ENCODE measurements around the gene FRAS1. TPM values are rescaled to one million over a fixed set of nuclear protein-coding genes. Genes with fewer than 3 reads are reported as not detected.

Gene FRAS1
- total RNA-seq, 1 donor from 2014 or later, result 20.2 TPM

DNA sequence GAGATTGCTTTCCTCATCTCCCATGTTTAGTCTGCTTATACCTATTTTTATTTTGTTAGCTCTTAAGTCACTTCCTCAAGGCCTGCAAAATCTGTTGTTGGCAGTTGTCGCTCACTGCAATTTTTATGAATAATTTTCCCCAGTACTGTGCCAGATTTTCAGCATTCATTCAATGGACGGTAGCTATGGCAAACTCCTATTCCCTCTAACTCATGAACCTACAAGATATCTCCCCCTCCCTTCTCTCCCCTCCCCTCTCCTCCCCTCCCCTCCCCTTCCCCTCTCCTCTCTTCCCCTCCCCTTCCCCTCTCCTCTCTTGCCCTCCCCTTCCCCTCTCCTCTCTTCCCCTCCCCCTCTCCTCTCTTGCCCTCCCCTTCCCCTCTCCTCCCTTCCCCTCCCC lies 160.4 kb downstream of the FRAS1 start:
- ATAC-seq, result no peak
- DNase-seq, result no peak
- no peaks in the 10 kb centered on the region for H3K27me3 ChIP-seq
- intact Hi-C loops (cut with DNase I), result no loop called here
- no peak overlapping the region for H3K4me3 ChIP-seq
- H3K9me3 ChIP-seq, result no peaks in the 10 kb centered on the region
- H3K4me1 ChIP-seq, result no peaks in the 10 kb centered on the region
- no peaks in the 10 kb centered on the region for H3K36me3 ChIP-seq
- TF ChIP-seq, protein P1, sequence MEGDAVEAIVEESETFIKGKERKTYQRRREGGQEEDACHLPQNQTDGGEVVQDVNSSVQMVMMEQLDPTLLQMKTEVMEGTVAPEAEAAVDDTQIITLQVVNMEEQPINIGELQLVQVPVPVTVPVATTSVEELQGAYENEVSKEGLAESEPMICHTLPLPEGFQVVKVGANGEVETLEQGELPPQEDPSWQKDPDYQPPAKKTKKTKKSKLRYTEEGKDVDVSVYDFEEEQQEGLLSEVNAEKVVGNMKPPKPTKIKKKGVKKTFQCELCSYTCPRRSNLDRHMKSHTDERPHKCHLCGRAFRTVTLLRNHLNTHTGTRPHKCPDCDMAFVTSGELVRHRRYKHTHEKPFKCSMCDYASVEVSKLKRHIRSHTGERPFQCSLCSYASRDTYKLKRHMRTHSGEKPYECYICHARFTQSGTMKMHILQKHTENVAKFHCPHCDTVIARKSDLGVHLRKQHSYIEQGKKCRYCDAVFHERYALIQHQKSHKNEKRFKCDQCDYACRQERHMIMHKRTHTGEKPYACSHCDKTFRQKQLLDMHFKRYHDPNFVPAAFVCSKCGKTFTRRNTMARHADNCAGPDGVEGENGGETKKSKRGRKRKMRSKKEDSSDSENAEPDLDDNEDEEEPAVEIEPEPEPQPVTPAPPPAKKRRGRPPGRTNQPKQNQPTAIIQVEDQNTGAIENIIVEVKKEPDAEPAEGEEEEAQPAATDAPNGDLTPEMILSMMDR (IDR thresholded peaks at IDR 0.05), result no peak
- H3K27ac ChIP-seq, result no peak overlapping the region

DNA sequence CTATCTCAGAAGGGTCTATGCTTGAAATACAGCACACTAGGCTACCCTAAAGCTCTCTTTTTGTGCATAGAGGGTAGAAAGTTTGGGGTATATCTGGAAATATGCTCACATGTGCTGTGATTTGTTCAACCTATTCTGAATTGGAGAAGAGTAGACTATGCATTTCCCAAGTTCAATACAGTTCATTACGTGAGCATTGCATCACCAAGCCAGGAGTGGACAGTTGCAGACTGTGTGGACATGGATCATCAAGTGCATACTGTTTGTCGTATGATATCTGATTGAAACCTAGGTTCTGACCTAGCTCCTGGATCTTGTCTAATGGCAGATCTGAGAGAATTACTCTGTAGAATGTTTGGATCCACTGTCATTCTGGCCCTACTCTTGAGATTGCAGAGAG lies 161.1 kb downstream of the FRAS1 start:
- TF ChIP-seq, protein P1 (IDR thresholded peaks at IDR 0.05), result no peak
- Histone ChIP-seq H3K9me3 (no peaks in the 10 kb centered on the region), H3K4me1 (no peaks in the 10 kb centered on the region), H3K27me3 (no peaks in the 10 kb centered on the region), H3K27ac (no peak overlapping the region), H3K4me3 (no peak overlapping the region), H3K36me3 (no peaks in the 10 kb centered on the region)
- intact Hi-C loops (cut with DNase I), result no loop called here
- ATAC-seq, result no peak
- no peak for DNase-seq

DNA sequence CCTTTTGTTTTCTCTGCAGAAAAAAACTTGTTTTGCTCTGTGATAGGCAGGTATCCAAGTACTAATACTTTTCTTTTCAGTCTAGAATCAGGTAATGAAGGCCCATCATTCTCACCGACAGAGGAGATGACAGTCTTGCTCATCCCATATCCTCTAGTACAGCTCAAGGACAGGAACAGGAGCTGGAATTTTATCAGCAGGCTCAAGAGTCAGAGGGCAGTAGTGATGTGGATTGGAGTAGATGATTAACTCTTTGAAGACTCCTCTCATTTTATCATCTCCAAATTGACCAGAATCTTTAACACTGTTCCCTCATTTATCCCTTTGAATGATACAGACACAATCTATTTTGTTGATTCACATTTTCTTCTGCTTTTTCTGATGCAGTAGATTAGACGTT lies 162.7 kb downstream of the FRAS1 start:
- Histone ChIP-seq H3K27me3 (no peaks in the 10 kb centered on the region), H3K27ac (no peak overlapping the region), H3K9me3 (no peaks in the 10 kb centered on the region), H3K36me3 (no peaks in the 10 kb centered on the region), H3K4me1 (no peaks in the 10 kb centered on the region), H3K4me3 (no peak overlapping the region)
- ATAC-seq (no peak), DNase-seq (no peak)
- TF ChIP-seq, protein P1 (IDR thresholded peaks at IDR 0.05), result no peak
- intact Hi-C loops (cut with DNase I), result no loop called here

DNA sequence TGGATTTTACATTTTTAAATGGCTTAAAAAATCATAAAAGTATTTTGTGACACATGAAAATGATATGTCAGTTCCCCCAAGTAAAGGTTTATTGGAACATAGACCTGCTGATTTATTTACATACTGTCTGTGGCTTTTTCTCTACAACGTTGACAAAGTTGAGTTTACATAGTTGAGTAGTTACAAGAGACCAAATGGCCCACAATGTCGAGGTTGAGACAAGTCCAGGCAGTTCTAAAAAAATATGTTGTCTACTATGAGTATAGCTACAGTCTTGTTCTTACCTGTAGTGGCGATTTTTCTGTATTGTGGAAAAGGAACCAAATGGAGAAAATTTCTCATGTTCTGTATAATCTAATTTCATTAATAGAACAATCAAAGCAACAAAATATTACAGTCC lies 163.2 kb downstream of the FRAS1 start:
- intact Hi-C loops (cut with DNase I), result no loop called here
- TF ChIP-seq, protein P1 (IDR thresholded peaks at IDR 0.05), result no peak
- Histone ChIP-seq H3K27ac (no peak overlapping the region), H3K4me3 (no peak overlapping the region), H3K9me3 (no peaks in the 10 kb centered on the region), H3K36me3 (no peaks in the 10 kb centered on the region), H3K27me3 (no peaks in the 10 kb centered on the region), H3K4me1 (no peaks in the 10 kb centered on the region)
- DNase-seq, result no peak
- ATAC-seq, result no peak

DNA sequence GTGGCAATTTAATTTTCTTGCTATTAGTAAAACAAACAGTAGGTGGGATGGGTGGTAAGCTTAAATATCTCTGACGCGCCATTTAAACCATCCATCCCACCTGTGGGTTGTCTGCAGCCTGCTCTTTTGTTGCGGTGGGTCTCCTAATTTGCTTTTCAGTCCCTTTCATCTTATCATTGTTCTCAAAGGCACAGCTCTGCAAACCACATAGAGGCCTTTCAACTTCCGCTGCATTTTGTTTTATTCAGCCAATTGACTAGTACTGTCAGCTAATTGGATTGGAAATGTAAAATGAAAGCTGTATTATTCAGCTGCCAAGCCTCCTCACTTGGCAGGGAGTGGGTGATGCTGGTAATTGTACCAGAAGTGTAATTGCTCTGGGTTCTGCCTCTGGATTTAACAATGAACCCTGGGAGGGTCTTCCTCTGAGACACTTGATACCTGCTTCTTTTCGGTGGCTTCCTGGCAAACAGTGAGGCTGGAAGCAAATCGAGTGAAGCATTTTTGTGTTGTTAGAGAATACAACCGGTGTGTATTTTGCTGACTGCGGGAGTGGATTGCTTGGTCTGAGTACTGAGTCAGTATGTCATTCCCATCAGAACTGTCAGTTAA lies 165.6 kb downstream of the FRAS1 start:
- H3K36me3 ChIP-seq, result no peaks in the 10 kb centered on the region
- intact Hi-C loops (cut with DNase I), result no loop called here
- no peak for DNase-seq

More for the DNA sequence above, 165.6 kb downstream of the FRAS1 start:
- H3K9me3 ChIP-seq, result no peaks in the 10 kb centered on the region
- no peak overlapping the region for H3K4me3 ChIP-seq
- H3K27ac ChIP-seq, result no peak overlapping the region
- H3K4me1 ChIP-seq, result no peaks in the 10 kb centered on the region
- no peak for ATAC-seq
- TF ChIP-seq, protein P1 (IDR thresholded peaks at IDR 0.05), result no peak
- H3K27me3 ChIP-seq, result no peaks in the 10 kb centered on the region

Measured in upper lobe of right lung (tissue), 1 donor.